ENCODE measurements around the gene PIP5KL1. TPM values are rescaled to one million over a fixed set of nuclear protein-coding genes. Genes with fewer than 3 reads are reported as not detected.

PIP5KL1 gene
- total RNA-seq, 1 donor from 2014 or later, result 4.3 TPM

DNA sequence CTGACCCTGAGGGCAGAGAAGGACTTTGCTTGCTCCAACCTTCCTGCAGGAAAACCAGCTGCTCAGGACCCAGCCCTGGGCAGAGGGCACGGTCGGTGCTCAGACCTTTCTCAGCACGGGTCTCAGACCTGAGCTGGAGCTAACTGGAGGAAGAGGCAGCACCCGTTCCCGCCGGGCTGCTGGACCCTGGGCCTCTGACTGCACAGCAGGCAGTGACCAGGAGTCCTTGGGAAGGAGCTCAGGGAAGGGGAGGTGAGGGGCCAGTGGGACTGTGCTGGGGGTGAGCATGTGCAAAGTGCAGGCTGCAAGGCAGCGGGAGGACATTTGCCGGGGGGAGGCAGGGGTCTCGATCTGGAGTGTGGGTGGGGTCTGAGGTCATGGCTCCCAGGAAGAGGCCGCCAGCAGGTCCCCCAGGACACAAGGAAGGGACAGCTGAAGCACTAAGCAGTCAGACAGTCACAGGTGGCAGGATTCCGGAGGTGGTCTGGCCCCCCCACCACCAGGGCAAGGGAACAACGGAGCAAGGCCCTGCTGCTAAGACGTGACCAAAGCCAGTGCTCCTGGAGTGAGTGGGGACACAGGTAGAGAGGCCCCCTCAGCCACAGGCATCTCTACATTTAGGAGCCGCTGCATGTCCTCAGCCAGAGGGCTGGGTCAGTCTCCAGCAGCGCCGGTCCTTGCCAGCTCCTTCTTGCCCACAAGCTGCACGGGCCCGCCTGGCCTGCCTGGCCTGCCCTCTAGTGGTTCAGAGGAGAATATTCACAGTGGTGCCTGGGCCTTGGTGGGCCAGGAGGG is 11.8 kb upstream of the PIP5KL1 start:
- H3K4me1 Mint-ChIP-seq (ENCODE audit: low read depth), result peaks cover 22% of the 10 kb centered on the region
- H3K9me3 Mint-ChIP-seq (ENCODE audit: low read depth), result no peaks in the 10 kb centered on the region
- H3K4me3 Mint-ChIP-seq (ENCODE audit: unreplicated experiment), result no peak overlapping the region
- DNase-seq (ENCODE audit: low spot score), result no peak
- peaks cover 21% of the 10 kb centered on the region for H3K36me3 Mint-ChIP-seq (ENCODE audit: low read depth)
- TF ChIP-seq, protein P1, sequence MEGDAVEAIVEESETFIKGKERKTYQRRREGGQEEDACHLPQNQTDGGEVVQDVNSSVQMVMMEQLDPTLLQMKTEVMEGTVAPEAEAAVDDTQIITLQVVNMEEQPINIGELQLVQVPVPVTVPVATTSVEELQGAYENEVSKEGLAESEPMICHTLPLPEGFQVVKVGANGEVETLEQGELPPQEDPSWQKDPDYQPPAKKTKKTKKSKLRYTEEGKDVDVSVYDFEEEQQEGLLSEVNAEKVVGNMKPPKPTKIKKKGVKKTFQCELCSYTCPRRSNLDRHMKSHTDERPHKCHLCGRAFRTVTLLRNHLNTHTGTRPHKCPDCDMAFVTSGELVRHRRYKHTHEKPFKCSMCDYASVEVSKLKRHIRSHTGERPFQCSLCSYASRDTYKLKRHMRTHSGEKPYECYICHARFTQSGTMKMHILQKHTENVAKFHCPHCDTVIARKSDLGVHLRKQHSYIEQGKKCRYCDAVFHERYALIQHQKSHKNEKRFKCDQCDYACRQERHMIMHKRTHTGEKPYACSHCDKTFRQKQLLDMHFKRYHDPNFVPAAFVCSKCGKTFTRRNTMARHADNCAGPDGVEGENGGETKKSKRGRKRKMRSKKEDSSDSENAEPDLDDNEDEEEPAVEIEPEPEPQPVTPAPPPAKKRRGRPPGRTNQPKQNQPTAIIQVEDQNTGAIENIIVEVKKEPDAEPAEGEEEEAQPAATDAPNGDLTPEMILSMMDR (IDR thresholded peaks at IDR 0.05), result peak; percentile 86
- H3K27ac Mint-ChIP-seq (ENCODE audit: unreplicated experiment), result no peak overlapping the region
- no peaks in the 10 kb centered on the region for H3K27me3 Mint-ChIP-seq (ENCODE audit: low read depth)

DNA sequence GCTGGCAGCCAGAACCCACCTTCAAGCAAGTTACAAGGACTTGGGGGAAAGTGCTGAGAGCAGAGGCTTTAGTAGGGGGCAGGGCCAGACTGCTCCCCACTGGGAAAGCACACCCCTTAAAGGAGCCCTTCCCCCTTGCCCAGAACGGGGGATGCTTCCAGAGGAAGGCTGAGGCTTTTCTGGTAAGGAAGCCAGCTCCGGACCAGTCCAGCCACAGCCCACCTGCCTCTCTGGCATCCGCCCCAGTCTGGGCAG is 11.3 kb upstream of the PIP5KL1 start:
- Mint-ChIP-seq H3K36me3 (ENCODE audit: low read depth) (peaks cover 21% of the 10 kb centered on the region), H3K9me3 (ENCODE audit: low read depth) (no peaks in the 10 kb centered on the region)

DNA sequence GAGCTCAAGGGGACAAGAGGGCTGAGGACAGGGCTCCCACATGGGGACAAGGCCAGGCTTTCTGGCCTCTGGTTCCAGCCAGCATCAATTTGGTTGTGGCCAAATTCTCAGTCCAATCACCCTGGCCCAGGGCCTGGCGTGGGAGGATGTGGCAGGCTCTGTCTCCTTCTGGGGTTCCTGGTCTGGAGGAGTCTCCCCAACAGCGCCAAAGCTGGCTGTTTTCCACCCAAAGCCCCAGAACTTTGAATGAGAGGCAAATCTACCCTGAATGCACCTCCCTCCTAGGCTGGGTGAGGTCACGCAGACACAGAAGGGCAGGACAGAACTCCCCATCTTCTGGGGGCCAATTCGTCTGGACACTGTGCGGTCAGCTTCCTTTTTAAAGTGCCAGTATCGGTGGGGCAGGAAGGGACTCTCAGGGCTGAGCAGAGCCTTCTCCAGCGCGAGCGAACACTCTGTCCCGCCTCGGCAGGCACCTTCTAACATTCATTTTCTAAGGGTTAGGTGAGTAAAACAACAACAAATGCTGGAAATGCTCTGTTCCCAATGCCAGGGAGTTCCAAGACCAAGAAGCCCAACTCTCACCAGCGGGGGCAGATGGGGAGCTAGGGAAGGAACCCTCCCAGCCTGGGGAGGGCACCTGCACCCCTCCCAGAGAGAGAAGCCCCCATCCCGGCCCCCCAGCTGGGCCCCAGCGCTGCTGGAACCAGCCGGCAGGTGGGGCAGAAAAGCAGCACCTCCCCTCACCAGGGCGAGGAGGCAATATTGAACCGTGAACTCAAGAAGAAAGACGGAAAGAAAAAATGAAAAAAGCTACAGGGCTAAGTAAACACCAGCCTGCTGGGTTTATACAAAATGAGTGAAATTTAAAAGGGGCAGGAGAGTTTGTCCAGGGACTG is 10.7 kb upstream of the PIP5KL1 start:
- Mint-ChIP-seq H3K27ac (ENCODE audit: unreplicated experiment) (no peak overlapping the region), H3K4me1 (ENCODE audit: low read depth) (peaks cover 30% of the 10 kb centered on the region)

More for the DNA sequence above, 11.3 kb upstream of the PIP5KL1 start:
- H3K27ac Mint-ChIP-seq (ENCODE audit: unreplicated experiment), result no peak overlapping the region
- no peaks in the 10 kb centered on the region for H3K27me3 Mint-ChIP-seq (ENCODE audit: low read depth)
- TF ChIP-seq, protein P1 (IDR thresholded peaks at IDR 0.05), result no peak
- DNase-seq (ENCODE audit: low spot score), result no peak
- H3K4me1 Mint-ChIP-seq (ENCODE audit: low read depth), result peaks cover 25% of the 10 kb centered on the region
- no peak overlapping the region for H3K4me3 Mint-ChIP-seq (ENCODE audit: unreplicated experiment)

DNA sequence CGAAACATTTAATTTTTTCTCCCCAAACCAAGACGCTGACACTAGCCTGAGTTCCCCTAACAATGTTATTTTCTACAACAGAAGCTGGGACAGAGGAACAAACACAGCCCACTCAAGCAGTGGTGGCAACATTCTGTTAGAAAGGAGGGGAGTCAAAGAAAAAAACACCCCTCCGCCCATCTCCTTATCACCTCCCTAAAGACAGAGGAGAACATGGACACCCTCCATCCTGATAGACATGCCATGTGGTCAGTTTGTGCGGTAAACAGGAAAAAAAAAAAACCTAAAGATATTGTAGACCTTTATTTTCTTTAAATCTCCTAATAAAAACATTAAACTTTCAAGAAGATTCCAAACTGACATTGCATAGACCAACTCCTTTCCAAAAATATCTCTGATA is 10.0 kb upstream of the PIP5KL1 start:
- Mint-ChIP-seq H3K4me3 (ENCODE audit: unreplicated experiment) (no peak overlapping the region), H3K36me3 (ENCODE audit: low read depth) (peaks cover 21% of the 10 kb centered on the region), H3K27ac (ENCODE audit: unreplicated experiment) (no peak overlapping the region), H3K9me3 (ENCODE audit: low read depth) (no peaks in the 10 kb centered on the region), H3K27me3 (ENCODE audit: low read depth) (no peaks in the 10 kb centered on the region), H3K4me1 (ENCODE audit: low read depth) (peaks cover 37% of the 10 kb centered on the region)
- TF ChIP-seq, protein P1 (IDR thresholded peaks at IDR 0.05), result no peak
- no peak for DNase-seq (ENCODE audit: low spot score)

More for the DNA sequence above, 10.7 kb upstream of the PIP5KL1 start:
- H3K27me3 Mint-ChIP-seq (ENCODE audit: low read depth), result no peaks in the 10 kb centered on the region
- no peaks in the 10 kb centered on the region for H3K9me3 Mint-ChIP-seq (ENCODE audit: low read depth)
- TF ChIP-seq, protein P1 (IDR thresholded peaks at IDR 0.05), result no peak
- peaks cover 21% of the 10 kb centered on the region for H3K36me3 Mint-ChIP-seq (ENCODE audit: low read depth)
- no peak for DNase-seq (ENCODE audit: low spot score)
- H3K4me3 Mint-ChIP-seq (ENCODE audit: unreplicated experiment), result no peak overlapping the region

DNA sequence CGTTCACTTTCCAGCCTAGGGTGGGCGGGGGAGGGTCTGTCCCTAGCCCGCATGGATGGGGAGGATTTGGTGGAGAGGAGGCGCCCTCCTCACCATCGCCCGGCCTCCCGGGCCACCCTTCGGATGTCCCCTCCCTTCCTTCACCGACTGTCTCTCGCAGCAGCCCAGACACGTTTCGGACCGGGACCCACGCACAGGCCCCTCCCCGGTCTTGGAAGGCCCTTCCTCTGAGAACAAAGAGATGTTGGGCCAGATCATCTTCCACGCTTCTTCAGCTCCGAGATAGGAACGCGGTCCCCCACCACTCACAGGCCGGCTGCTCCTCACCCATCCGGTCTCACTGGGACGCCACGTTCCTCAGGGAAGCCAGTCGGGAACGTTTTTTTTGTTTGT is 7.7 kb upstream of the PIP5KL1 start:
- Mint-ChIP-seq H3K9me3 (ENCODE audit: low read depth) (no peaks in the 10 kb centered on the region), H3K27ac (ENCODE audit: unreplicated experiment) (peak overlapping the region; percentile 28), H3K27me3 (ENCODE audit: low read depth) (no peaks in the 10 kb centered on the region), H3K4me1 (ENCODE audit: low read depth) (peaks cover 39% of the 10 kb centered on the region), H3K36me3 (ENCODE audit: low read depth) (peaks cover 13% of the 10 kb centered on the region), H3K4me3 (ENCODE audit: unreplicated experiment) (no peak overlapping the region)
- DNase-seq (ENCODE audit: low spot score), result peak; percentile 70
- TF ChIP-seq, protein P1 (IDR thresholded peaks at IDR 0.05), result no peak
